ENCODE measurements around the gene CYTIP. TPM values are rescaled to one million over a fixed set of nuclear protein-coding genes. Genes with fewer than 3 reads are reported as not detected.

The CYTIP gene
- total RNA-seq, 1 experiment from 2014 or later, result 0.19 TPM

DNA sequence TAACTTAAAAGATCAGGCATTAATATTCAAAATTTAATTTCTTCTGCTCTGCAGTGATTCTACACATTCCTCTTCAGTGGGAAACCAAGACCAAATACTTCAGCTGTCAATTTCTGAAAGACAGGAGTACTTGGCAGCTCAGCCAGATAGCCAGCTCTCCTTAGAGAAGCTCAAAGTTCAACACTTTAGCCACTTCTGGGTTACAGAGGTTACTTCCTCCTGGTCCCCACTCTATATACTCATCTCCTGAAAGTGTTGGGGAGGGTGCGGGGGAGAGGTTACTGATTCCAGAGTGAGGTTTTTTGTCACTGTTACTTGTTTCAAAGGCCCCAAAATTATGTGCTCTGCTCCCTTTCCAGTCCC is 4.1 kb downstream of the CYTIP start:
- TF ChIP-seq CTCF (IDR thresholded peaks at IDR 0.05; ENCODE audit: unreplicated experiment), result no peak
- no peaks in the 10 kb centered on the region for H3K36me3 Mint-ChIP-seq (ENCODE audit: insufficient read depth, unreplicated experiment)
- H3K27ac Mint-ChIP-seq (ENCODE audit: low read depth, unreplicated experiment), result peak overlapping the region; percentile 25
- no TSS peak for BruUV-seq (replicated peaks)
- H3K27me3 Mint-ChIP-seq (ENCODE audit: insufficient read depth, unreplicated experiment), result no peaks in the 10 kb centered on the region
- ChIA-PET POLR2A (interaction anchor here (0.8 kb wide), 1 partner anchor 41 kb away, joined by 3 read pairs; no protein-coding TSS in a partner anchor), CTCF (interaction anchor here (0.9 to 1.4 kb wide), 3 partner anchors 12 to 112 kb away, joined by 3 to 9 read pairs (median 4); no protein-coding TSS in a partner anchor)
- DNase-seq (ENCODE audit: unreplicated experiment), result no peak
- no peaks in the 10 kb centered on the region for H3K9me3 Mint-ChIP-seq (ENCODE audit: unreplicated experiment)
- H3K4me1 Mint-ChIP-seq (ENCODE audit: insufficient read depth, unreplicated experiment), result peaks cover 37% of the 10 kb centered on the region
- intact Hi-C loops (cut with micrococcal nuclease), result no loop called here
- no peak overlapping the region for H3K4me3 Mint-ChIP-seq (ENCODE audit: unreplicated experiment)

- TF ChIP-seq CTCF (IDR thresholded peaks at IDR 0.05; ENCODE audit: unreplicated experiment), result no peak
- POLR2A ChIA-PET, result interaction anchor here (0.8 to 1.3 kb wide), 2 partner anchors 42 to 53 kb away, joined by 3 read pairs; no protein-coding TSS in a partner anchor
- intact Hi-C loops (cut with micrococcal nuclease), result no loop called here
- CTCF ChIA-PET, result interaction anchor here (0.6 to 1.4 kb wide), 6 partner anchors 8 to 1315 kb away, joined by 3 to 9 read pairs (median 4); no protein-coding TSS in a partner anchor
- peak; percentile 16 for DNase-seq (ENCODE audit: unreplicated experiment)
- Mint-ChIP-seq H3K27ac (ENCODE audit: low read depth, unreplicated experiment) (no peak overlapping the region), H3K27me3 (ENCODE audit: insufficient read depth, unreplicated experiment) (no peaks in the 10 kb centered on the region), H3K4me1 (ENCODE audit: insufficient read depth, unreplicated experiment) (peaks cover 36% of the 10 kb centered on the region), H3K9me3 (ENCODE audit: unreplicated experiment) (no peaks in the 10 kb centered on the region), H3K4me3 (ENCODE audit: unreplicated experiment) (no peak overlapping the region), H3K36me3 (ENCODE audit: insufficient read depth, unreplicated experiment) (no peaks in the 10 kb centered on the region)
- no TSS peak for BruUV-seq (replicated peaks)
These were observed 4.7 kb downstream of the CYTIP start for GRCh38 chr2:157438863-157439823.

- no peak overlapping the region for H3K4me3 Mint-ChIP-seq (ENCODE audit: unreplicated experiment)
- intact Hi-C loops (cut with micrococcal nuclease), result no loop called here
These were observed 10.5 kb downstream of the CYTIP start for GRCh38 chr2:157433394-157433793.

More at GRCh38 chr2:157433394-157433793, 10.5 kb downstream of the CYTIP start:
- Mint-ChIP-seq H3K27ac (ENCODE audit: low read depth, unreplicated experiment) (no peak overlapping the region), H3K36me3 (ENCODE audit: insufficient read depth, unreplicated experiment) (no peaks in the 10 kb centered on the region), H3K9me3 (ENCODE audit: unreplicated experiment) (no peaks in the 10 kb centered on the region), H3K27me3 (ENCODE audit: insufficient read depth, unreplicated experiment) (no peaks in the 10 kb centered on the region), H3K4me1 (ENCODE audit: insufficient read depth, unreplicated experiment) (peaks cover 15% of the 10 kb centered on the region)
- CTCF ChIA-PET, result no interaction called here
- BruUV-seq (replicated peaks), result no TSS peak
- DNase-seq (ENCODE audit: unreplicated experiment), result no peak
- POLR2A ChIA-PET, result interaction anchor here (0.6 kb wide), 1 partner anchor 347 kb away, joined by 5 read pairs; no protein-coding TSS in a partner anchor
- no peak for TF ChIP-seq CTCF (IDR thresholded peaks at IDR 0.05; ENCODE audit: unreplicated experiment)
